Endothelial cell of umbilical vein (primary cell): ENCODE measurements around the gene SIGLEC6. TPM values are rescaled to one million over a fixed set of nuclear protein-coding genes. Genes with fewer than 3 reads are reported as not detected.

Experiments used
- BruUV-seq: library from RNA; stranded (reverse); fragments of 400-500 nt; replicated peaks from 2 replicates; lab custom pipeline; 2021; lab: Mats Ljungman, UMichigan
- CTCF ChIA-PET: fragments of 300-600, 350-600 bp; sonication (Branson Sonifier 250); formaldehyde crosslinking; loops from one replicate; lab custom pipeline; 2021; ENCODE audit warnings: antibody characterized with exemption, inconsistent platforms; lab: Charles Lee
- POLR2A ChIA-PET: fragments of 300-600, 350-600 bp; sonication (Branson Sonifier 250); formaldehyde crosslinking; loops from one replicate; lab custom pipeline; 2021; ENCODE audit warnings: antibody characterized with exemption, inconsistent platforms; lab: Charles Lee
- DNase-seq: peaks from one replicate; pipeline ENCODE4 v3.0.0-alpha.2; 2011; ENCODE audit warnings: low read depth, low spot score
- FAIRE-seq: peaks from 2 replicates; lab custom pipeline; 2011; peaks lifted over from hg19 to GRCh38; lab: Jason Lieb, UNC
- H2AFZ ChIP-seq: 2 replicates; pipeline ENCODE4 v1.6.0; 2012; ENCODE audit warnings: low read depth, low read length, control low read depth, inconsistent platforms
- H3K27ac ChIP-seq: 2 replicates; pipeline ENCODE4 v1.5.1; 2011; ENCODE audit warnings: low read depth, mild to moderate bottlenecking, control low read depth, low read length, moderate library complexity; ENCODE audit not compliant: insufficient read depth
- H3K27me3 ChIP-seq, 2 experiments: 2 replicates each; pipeline versions ENCODE4 v1.6.0 to v1.6.1; 2011; ENCODE audit warnings: low read length in 2 of 2, mixed read lengths in 1 of 2; ENCODE audit not compliant: control insufficient read depth in 2 of 2, insufficient read depth in 2 of 2
- H3K36me3 ChIP-seq, 2 experiments: 2 replicates in 1 of 2; 3 replicates in 1 of 2; pipeline ENCODE4 v1.5.1; 2011; ENCODE audit warnings: low read length in 2 of 2, mild to moderate bottlenecking in 1 of 2, moderate library complexity in 1 of 2; ENCODE audit not compliant: control insufficient read depth in 2 of 2, insufficient read depth in 2 of 2; ENCODE audit errors: extremely low read depth in 1 of 2
- H3K4me1 ChIP-seq: 3 replicates; pipeline ENCODE4 v1.5.1; 2011; ENCODE audit warnings: mild to moderate bottlenecking, low read length; ENCODE audit not compliant: control insufficient read depth, insufficient read depth; ENCODE audit errors: extremely low read depth
- H3K4me2 ChIP-seq: 2 replicates; pipeline ENCODE4 v1.6.1; 2011; ENCODE audit warnings: low read length, control low read depth, mixed read lengths; ENCODE audit not compliant: insufficient read depth
- H3K4me3 ChIP-seq, 3 experiments: fragments of 200-600 bp in 1 of 3; sonication (generic), shearing (Covaris generic) in 1 of 3; replicated peaks in 1 of 3; 2 replicates each; pipeline ENCODE4 v1.5.1; 2011 to 2016; ENCODE audit warnings: control low read depth in 3 of 3, low read length in 3 of 3, mild to moderate bottlenecking in 2 of 3, inconsistent platforms in 1 of 3, low read depth in 1 of 3, moderate library complexity in 1 of 3; ENCODE audit not compliant: insufficient read depth in 1 of 3
- H3K79me2 ChIP-seq: 2 replicates; pipeline ENCODE4 v1.6.0; 2012; ENCODE audit warnings: low read length, inconsistent platforms; ENCODE audit not compliant: control insufficient read depth, insufficient read depth
- H3K9ac ChIP-seq: replicated peaks from 2 replicates; pipeline ENCODE3; 2011; ENCODE audit warnings: low read length, control low read depth; ENCODE audit not compliant: insufficient read depth; ENCODE audit errors: extremely low read depth
- H3K9me1 ChIP-seq: replicated peaks from 3 replicates; pipeline ENCODE4 v1.6.0; 2011; ENCODE audit warnings: mild to moderate bottlenecking, low read length; ENCODE audit not compliant: control insufficient read depth, insufficient read depth; ENCODE audit errors: extremely low read depth
- H3K9me3 ChIP-seq: replicated peaks from 2 replicates; pipeline ENCODE4 v1.5.1; 2012; ENCODE audit warnings: low read length, inconsistent platforms; ENCODE audit not compliant: control insufficient read depth, insufficient read depth
- H4K20me1 ChIP-seq: replicated peaks from 2 replicates; pipeline ENCODE3; 2011; ENCODE audit warnings: mild to moderate bottlenecking, low read length; ENCODE audit not compliant: control insufficient read depth, insufficient read depth; ENCODE audit errors: extremely low read depth
- EZH2 ChIP-seq: IDR thresholded peaks from 2 replicates; pipeline ENCODE4 v1.6.1; 2012; ENCODE audit warnings: borderline replicate concordance, low read depth, mild to moderate bottlenecking, moderate library complexity, low read length, inconsistent platforms; ENCODE audit not compliant: severe bottlenecking
- FOS ChIP-seq: IDR thresholded peaks from 2 replicates; pipeline ENCODE4 v1.6.1; 2011; ENCODE audit warnings: mild to moderate bottlenecking, low read length, moderate library complexity, borderline replicate concordance; ENCODE audit not compliant: insufficient read depth
- GATA2 ChIP-seq: IDR thresholded peaks from 2 replicates; pipeline ENCODE4 v1.7.0; 2011; ENCODE audit warnings: low read depth, mild to moderate bottlenecking, moderate library complexity, mixed read lengths, low read length; ENCODE audit not compliant: insufficient read length, insufficient read depth
- JUN ChIP-seq: IDR thresholded peaks from 2 replicates; pipeline ENCODE4 v1.6.1; 2011; ENCODE audit warnings: borderline replicate concordance, low read depth; ENCODE audit not compliant: insufficient read length, insufficient read depth
- MYC ChIP-seq: IDR thresholded peaks from one replicate; pipeline ENCODE4 v1.6.1; 2011; ENCODE audit warnings: mild to moderate bottlenecking, low read depth, low read length
- POLR2A ChIP-seq: IDR thresholded peaks from 2 replicates; pipeline ENCODE4 v1.6.1; 2012; ENCODE audit warnings: low read depth, mild to moderate bottlenecking, control low read depth, low read length
- POLR2AphosphoS5 ChIP-seq: IDR thresholded peaks from 2 replicates; pipeline ENCODE4 v1.6.1; 2012; ENCODE audit warnings: low read depth, mild to moderate bottlenecking, control low read depth, low read length, moderate library complexity; ENCODE audit not compliant: insufficient read depth
- dilution Hi-C: fragments of 300-500 bp; cut with MboI; formaldehyde crosslinking; loops from one replicate; pipeline ENCODE4 v1.15.0; 2019; ENCODE audit warnings: low sequenced_read_pairs; ENCODE audit not compliant: extremely low pct_ligation_motif_present
- intact Hi-C: fragments of 100-400 bp; cut with micrococcal nuclease; formaldehyde crosslinking; loops from one replicate; pipeline ENCODE4 v1.10.0; 2022
- polyA plus RNA-seq, 4 experiments: library from polyadenylated mRNA; depleted of rRNA in 3 of 4; stranded (reverse) in 3 of 4; unstranded in 1 of 4; fragments of >200 nt; gene quantifications; 2 replicates each; pipeline versions ENCODE4 v1.2.1 to v1.2.3, GENCODE V29; 2011 to 2012; ENCODE audit warnings: missing spikeins in 1 of 4
- total RNA-seq: library from RNA; stranded (reverse); gene quantifications from 2 replicates; pipeline ENCODE4 v1.2.3, GENCODE V29; 2021
- TF ChIP-seq, protein P1 (sequence below), 2 donors: IDR thresholded peaks; 1 replicate in 1 of 2; 2 replicates in 1 of 2; pipeline ENCODE4 v1.5.1; 2011; ENCODE audit warnings: low read length in 2 of 2, mild to moderate bottlenecking in 2 of 2, moderate library complexity in 2 of 2, control low read depth in 1 of 2, inconsistent platforms in 1 of 2, low read depth in 1 of 2; ENCODE audit not compliant: insufficient read depth in 1 of 2; ENCODE audit errors: extremely low read depth in 1 of 2
- TF ChIP-seq, protein P2 (sequence below): IDR thresholded peaks from 2 replicates; pipeline ENCODE4 v1.6.1; 2011; ENCODE audit not compliant: insufficient read depth, insufficient read length

SIGLEC6 gene
- total and polyA plus RNA-seq, 2 donors (not counting 3 experiments of a cell fraction or from before 2014, with no cell fraction given) = not detected

DNA sequence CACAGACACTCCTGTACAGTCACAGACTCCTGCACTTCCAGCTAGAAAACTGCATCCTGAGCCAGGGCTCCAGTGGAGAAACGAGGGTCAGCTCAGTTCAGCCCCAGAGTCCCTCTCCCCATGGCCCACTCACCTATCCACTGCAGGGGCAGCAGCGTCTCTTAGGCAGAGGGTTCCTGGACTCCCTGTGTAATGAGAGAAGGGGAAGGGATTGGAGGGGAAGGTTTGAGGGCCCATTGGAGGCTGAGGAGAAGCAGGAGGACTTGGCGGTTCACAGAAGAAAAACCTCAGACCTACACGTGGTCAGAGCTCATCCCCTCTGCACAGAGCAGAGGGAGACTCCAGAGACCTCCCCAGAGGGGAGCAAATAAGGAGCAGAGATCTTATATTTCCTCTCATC is 62.3 kb downstream of the SIGLEC6 start:
- ChIA-PET POLR2A (no interaction called here), CTCF (interaction anchor here (10.3 kb wide), 1 partner anchor 189 kb away, joined by 414 read pairs; no protein-coding TSS in a partner anchor)
- Histone ChIP-seq H3K9ac (no peak overlapping the region), H3K4me2 (no peak overlapping the region), H4K20me1 (no peaks in the 10 kb centered on the region), H3K27ac (no peak overlapping the region), H3K9me3 (no peaks in the 10 kb centered on the region), H3K79me2 (no peaks in the 10 kb centered on the region), H3K9me1 (no peaks in the 10 kb centered on the region), H3K4me3 (no peak overlapping the region), H3K36me3 (no peaks in the 10 kb centered on the region), H2AFZ (no peak overlapping the region), H3K4me1 (no peaks in the 10 kb centered on the region), H3K27me3 (no peaks in the 10 kb centered on the region)
- FAIRE-seq (no peak), DNase-seq (no peak)
- intact Hi-C loops (no loop called here), dilution Hi-C loops (no loop called here)
- BruUV-seq = no TSS peak
- TF ChIP-seq POLR2AphosphoS5 (no peak), FOS (no peak), EZH2 (no peak), MYC (no peak), JUN (no peak), GATA2 (no peak), POLR2A (no peak)
- TF ChIP-seq, protein P1, sequence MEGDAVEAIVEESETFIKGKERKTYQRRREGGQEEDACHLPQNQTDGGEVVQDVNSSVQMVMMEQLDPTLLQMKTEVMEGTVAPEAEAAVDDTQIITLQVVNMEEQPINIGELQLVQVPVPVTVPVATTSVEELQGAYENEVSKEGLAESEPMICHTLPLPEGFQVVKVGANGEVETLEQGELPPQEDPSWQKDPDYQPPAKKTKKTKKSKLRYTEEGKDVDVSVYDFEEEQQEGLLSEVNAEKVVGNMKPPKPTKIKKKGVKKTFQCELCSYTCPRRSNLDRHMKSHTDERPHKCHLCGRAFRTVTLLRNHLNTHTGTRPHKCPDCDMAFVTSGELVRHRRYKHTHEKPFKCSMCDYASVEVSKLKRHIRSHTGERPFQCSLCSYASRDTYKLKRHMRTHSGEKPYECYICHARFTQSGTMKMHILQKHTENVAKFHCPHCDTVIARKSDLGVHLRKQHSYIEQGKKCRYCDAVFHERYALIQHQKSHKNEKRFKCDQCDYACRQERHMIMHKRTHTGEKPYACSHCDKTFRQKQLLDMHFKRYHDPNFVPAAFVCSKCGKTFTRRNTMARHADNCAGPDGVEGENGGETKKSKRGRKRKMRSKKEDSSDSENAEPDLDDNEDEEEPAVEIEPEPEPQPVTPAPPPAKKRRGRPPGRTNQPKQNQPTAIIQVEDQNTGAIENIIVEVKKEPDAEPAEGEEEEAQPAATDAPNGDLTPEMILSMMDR (IDR thresholded peaks at IDR 0.05; ENCODE audit: extremely low read depth in 1 of 2, insufficient read depth in 1 of 2, low read depth in 1 of 2, low read length in 2 of 2) = no peak
- TF ChIP-seq, protein P2, sequence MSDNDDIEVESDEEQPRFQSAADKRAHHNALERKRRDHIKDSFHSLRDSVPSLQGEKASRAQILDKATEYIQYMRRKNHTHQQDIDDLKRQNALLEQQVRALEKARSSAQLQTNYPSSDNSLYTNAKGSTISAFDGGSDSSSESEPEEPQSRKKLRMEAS = no peak
